IPS-NIHi7 (cell line): ENCODE results near the gene HAGH.

Experiments
- DNase-seq: peaks from one replicate; pipeline ENCODE4 v3.0.0; 2012; ENCODE audit warnings: mixed read lengths; ENCODE audit errors: extremely low spot score

HAGH gene

GRCh38 chr16:1762196-1762878, 64.3 kb downstream of the HAGH start:
- no peak for DNase-seq

- DNase-seq = no peak
These were observed 64.9 kb downstream of the HAGH start for GRCh38 chr16:1761751-1762150.

- no peak for DNase-seq
These were observed 65.7 kb downstream of the HAGH start for GRCh38 chr16:1760911-1761310.

GRCh38 chr16:1759511-1759910, 67.1 kb downstream of the HAGH start:
- no peak for DNase-seq

GRCh38 chr16:1758923-1759322, 67.7 kb downstream of the HAGH start:
- DNase-seq = no peak

GRCh38 chr16:1757714-1758461, 68.7 kb downstream of the HAGH start:
- DNase-seq = no peak
